A549 (cell line): ENCODE results near the gene TJP1. TPM values are rescaled to one million over a fixed set of nuclear protein-coding genes. Genes with fewer than 3 reads are reported as not detected.
A peak's percentile ranks its signal among the peaks of the same experiment; 100 is the strongest.

ENCODE experiments used
- ATAC-seq, 2 experiments: fragments of 200-7000 bp in 1 of 2; fragments of >200 bp in 1 of 2; cut with Nextera tagmentation in 1 of 2; cut with Tn5 transposase in 1 of 2; 3 replicates each; pipeline versions ENCODE4 v1.8.0 to v1.9.1; 2018 to 2020; ENCODE audit warnings: mild to moderate bottlenecking in 1 of 2, moderate library complexity in 1 of 2
- CTCF ChIA-PET: fragments of 300-600 bp; sonication (Branson Sonifier 250); formaldehyde crosslinking; extraction: SDS; loops from one replicate; lab custom pipeline; 2021; ENCODE audit warnings: antibody characterized with exemption, inconsistent platforms; lab: Yijun Ruan, JAX
- POLR2A ChIA-PET: fragments of 350-600 bp; formaldehyde crosslinking; extraction: SDS; loops from one replicate; lab custom pipeline; 2021; ENCODE audit warnings: antibody characterized with exemption, inconsistent platforms; lab: Yijun Ruan, JAX
- DNase-seq, 2 experiments: peaks; one replicate each; pipeline versions ENCODE4 v3.0.0 to v3.0.0-alpha.2; 2011 to 2016; ENCODE audit warnings: low read depth in 1 of 2, low spot score in 1 of 2
- FAIRE-seq: peaks from 2 replicates; lab custom pipeline; 2011; peaks lifted over from hg19 to GRCh38; lab: Jason Lieb, UNC
- H3K27ac ChIP-seq, 2 experiments: fragments of >200 bp; sonication (Bioruptor Twin); formaldehyde crosslinking; 3 replicates each; pipeline ENCODE4 v1.5.1; 2016 to 2017
- H3K4me1 ChIP-seq: fragments of >200 bp; sonication (Bioruptor Twin); formaldehyde crosslinking; 3 replicates; pipeline ENCODE4 v1.6.1; 2016
- H3K4me2 ChIP-seq: fragments of >200 bp; sonication (Bioruptor Twin); formaldehyde crosslinking; 3 replicates; pipeline ENCODE4 v1.6.1; 2016
- H3K4me3 ChIP-seq: fragments of >200 bp; sonication (Bioruptor Twin); formaldehyde crosslinking; 3 replicates; pipeline ENCODE4 v1.5.1; 2016
- H3K9me3 ChIP-seq: fragments of >200 bp; sonication (Bioruptor Twin); formaldehyde crosslinking; 3 replicates; pipeline ENCODE4 v1.6.1; 2016
- ATOH8 ChIP-seq: fragments of 250-450 bp; sonication (Bioruptor Pico); IDR thresholded peaks from 2 replicates; pipeline ENCODE4 v1.5.0; 2020; ENCODE audit warnings: low read depth, mild to moderate bottlenecking, moderate library complexity
- BCL3 ChIP-seq: fragments of >200 bp; sonication (Bioruptor Twin); formaldehyde crosslinking; IDR thresholded peaks from 3 replicates; pipeline ENCODE4 v1.6.1; 2016
- BHLHE40 ChIP-seq: IDR thresholded peaks from 2 replicates; pipeline ENCODE4 v1.6.1; 2012; ENCODE audit warnings: low read depth, low read length, inconsistent platforms
- CBX2 ChIP-seq: fragments of 200-600 bp; sonication (generic); IDR thresholded peaks from 2 replicates; pipeline ENCODE4 v1.6.1; 2016; ENCODE audit warnings: low read depth, mild to moderate bottlenecking, borderline replicate concordance
- CEBPB ChIP-seq, 2 experiments: fragments of >200 bp in 1 of 2; sonication (Bioruptor Twin) in 1 of 2; formaldehyde crosslinking in 1 of 2; IDR thresholded peaks; 2 replicates each; pipeline ENCODE4 v1.6.1; 2012 to 2016
- CHD2 ChIP-seq: fragments of 150-350 bp; IDR thresholded peaks from 2 replicates; pipeline ENCODE4 v1.6.1; 2014; ENCODE audit warnings: low read length; ENCODE audit not compliant: partially characterized antibody
- E2F6 ChIP-seq: IDR thresholded peaks from 2 replicates; pipeline ENCODE4 v1.6.1; 2012; ENCODE audit warnings: low read depth, borderline replicate concordance
- ELK1 ChIP-seq: fragments of 150-350 bp; IDR thresholded peaks from 2 replicates; pipeline ENCODE4 v1.6.1; 2014; ENCODE audit warnings: low read depth, mild to moderate bottlenecking, low read length
- EP300 ChIP-seq, 2 experiments: fragments of >200 bp; sonication (Bioruptor Twin); formaldehyde crosslinking; IDR thresholded peaks; 2 replicates in 1 of 2; 3 replicates in 1 of 2; pipeline ENCODE4 v1.6.1; 2016 to 2017
- FOSB ChIP-seq: fragments of 250-450 bp; sonication (Bioruptor Pico); IDR thresholded peaks from 2 replicates; pipeline ENCODE4 v1.5.0; 2020; ENCODE audit warnings: mild to moderate bottlenecking, moderate library complexity
- FOSL2 ChIP-seq, 2 experiments: fragments of 450-650 bp in 1 of 2; fragments of >200 bp in 1 of 2; sonication (Bioruptor Twin) in 1 of 2; formaldehyde crosslinking; IDR thresholded peaks; 2 replicates each; pipeline versions ENCODE4 v1.5.0 to v1.6.1; 2016 to 2020; ENCODE audit warnings: mild to moderate bottlenecking in 1 of 2, moderate library complexity in 1 of 2
- GATA3 ChIP-seq: IDR thresholded peaks from 2 replicates; pipeline ENCODE4 v1.6.1; 2012; ENCODE audit warnings: borderline replicate concordance
- HDAC2 ChIP-seq: fragments of 200-600 bp; sonication (generic); IDR thresholded peaks from 2 replicates; pipeline ENCODE4 v1.6.1; 2016
- HES2 ChIP-seq: fragments of >200 bp; sonication (Bioruptor Twin); formaldehyde crosslinking; IDR thresholded peaks from 2 replicates; pipeline ENCODE4 v1.6.1; 2016
- HOXA7 ChIP-seq: fragments of 250-450 bp; sonication (Bioruptor Pico); IDR thresholded peaks from 2 replicates; pipeline ENCODE4 v1.5.0; 2020; ENCODE audit warnings: mild to moderate bottlenecking, moderate library complexity
- KDM1A ChIP-seq: fragments of 200-600 bp; sonication (generic); IDR thresholded peaks from 2 replicates; pipeline ENCODE4 v1.6.1; 2016; ENCODE audit warnings: low read depth, mild to moderate bottlenecking
- KDM5A ChIP-seq: fragments of 200-600 bp; sonication (generic); IDR thresholded peaks from 2 replicates; pipeline ENCODE4 v1.6.1; 2016; ENCODE audit warnings: antibody characterized with exemption, mild to moderate bottlenecking
- NPAS2 ChIP-seq: fragments of 250-450 bp; sonication (Bioruptor Pico); IDR thresholded peaks from 2 replicates; pipeline ENCODE4 v1.8.0; 2022; ENCODE audit warnings: mild to moderate bottlenecking, moderate library complexity, borderline replicate concordance
- RAD21 ChIP-seq, 2 experiments: fragments of >200 bp in 1 of 2; sonication (Bioruptor Twin) in 1 of 2; formaldehyde crosslinking in 1 of 2; IDR thresholded peaks in 1 of 2; conservative IDR thresholded peaks in 1 of 2; 2 replicates in 1 of 2; 3 replicates in 1 of 2; pipeline ENCODE4 v1.6.1; 2012 to 2018; ENCODE audit warnings: inconsistent platforms in 1 of 2
- RNF2 ChIP-seq: fragments of 200-600 bp; sonication (generic); IDR thresholded peaks from 2 replicates; pipeline ENCODE4 v1.6.1; 2016; ENCODE audit warnings: low read depth, mild to moderate bottlenecking, antibody characterized with exemption, moderate library complexity, borderline replicate concordance
- SMC3 ChIP-seq: fragments of >200 bp; sonication (Bioruptor Twin); formaldehyde crosslinking; IDR thresholded peaks from 3 replicates; pipeline ENCODE4 v1.6.1; 2018; ENCODE audit warnings: inconsistent platforms
- SREBF2 ChIP-seq: fragments of 450-650 bp; IDR thresholded peaks from 2 replicates; pipeline ENCODE4 v1.6.1; 2014; ENCODE audit warnings: mild to moderate bottlenecking, moderate library complexity
- TFCP2L1 ChIP-seq: fragments of 250-450 bp; sonication (Bioruptor Pico); IDR thresholded peaks from 2 replicates; pipeline ENCODE4 v1.5.0; 2021; ENCODE audit warnings: mild to moderate bottlenecking
- TP53 ChIP-seq: fragments of 250-450 bp; sonication (Bioruptor Pico); IDR thresholded peaks from 2 replicates; pipeline ENCODE4 v1.5.0; 2021; ENCODE audit warnings: mild to moderate bottlenecking, moderate library complexity
- ZNF302 ChIP-seq: fragments of 250-450 bp; sonication (Bioruptor Pico); IDR thresholded peaks from 2 replicates; pipeline ENCODE4 v1.9.0; 2021; ENCODE audit warnings: inconsistent platforms, mild to moderate bottlenecking, moderate library complexity
- WGBS: methylation state at CpG from one replicate; pipeline ENCODE4 v1.1.6; 2017; ENCODE audit errors: missing lambda C conversion rate; 5-methylcytosine and 5-hydroxymethylcytosine counted together
- polyA plus RNA-seq, 4 experiments: library from polyadenylated mRNA; depleted of rRNA in 3 of 4; stranded (reverse); fragments of >200 nt; fragmentation: RNase III in 1 of 4; extraction: RNeasy Plus Mini Kit Qiagen cat#74134 plus additional on column Dnase treatment in 1 of 4; gene quantifications; 2 replicates in 3 of 4; 3 replicates in 1 of 4; pipeline ENCODE4 v1.2.3, GENCODE V29; 2011 to 2017

The TJP1 gene
- polyA plus RNA-seq, 2 of the 4 experiments (the other 2 are of a cell fraction): 55.0 to 179 TPM

GRCh38 chr15:29750754-29751153, 71.5 kb downstream of the TJP1 start:
- Histone ChIP-seq H3K4me3 (no peak overlapping the region), H3K4me1 (peaks cover 16% of the 10 kb centered on the region; the same call in 2 of the 3 replicates), H3K27ac (peak overlapping the region in 1 of 2 experiments; percentile 34; a peak in 1 of 6 replicates), H3K4me2 (no peak overlapping the region), H3K9me3 (no peaks in the 10 kb centered on the region)
- CTCF ChIA-PET: interaction anchor here (1.1 to 9.1 kb wide), 7 partner anchors 15 to 327 kb away, joined by 3 to 128 read pairs (median 6); no protein-coding TSS in a partner anchor
- no peak for ATAC-seq
- POLR2A ChIA-PET: interaction anchor here (1.5 kb wide), 1 partner anchor 175 kb away, joined by 4 read pairs; no protein-coding TSS in a partner anchor
- no peak for FAIRE-seq
- no peak for DNase-seq
- WGBS: 36% methylated on average over 2 of the region's 2 CpGs
- TF ChIP-seq HOXA7 (CRISPR knock-in tag): no peak
- TF ChIP-seq CEBPB (IDR thresholded peaks at IDR 0.05): peak in 1 of 2 experiments; percentile 47; a peak in 1 of 4 replicates
- TF ChIP-seq FOSB (CRISPR knock-in tag): no peak
- TF ChIP-seq BHLHE40: no peak

- Histone ChIP-seq H3K27ac (0 out of 6 replicates have a peak overlapping the region, but pooled peaks of 1 of the 2 experiments have one; percentile 0), H3K4me3 (no peak overlapping the region), H3K9me3 (no peaks in the 10 kb centered on the region), H3K4me2 (no peak overlapping the region), H3K4me1 (peaks cover 16% of the 10 kb centered on the region; the same call in 2 of the 3 replicates)
- ATAC-seq: peak; percentile 79 to 80
- ChIA-PET CTCF (interaction anchor here (0.7 to 9.1 kb wide), 18 partner anchors 8 to 328 kb away, joined by 3 to 128 read pairs (median 4); partner anchors contain the start of gene TJP1), POLR2A (interaction anchor here (0.7 to 3.4 kb wide), 2 partner anchors 27 to 71 kb away, joined by 3 to 23 read pairs; partner anchors contain the start of gene TJP1)
- no peak for TF ChIP-seq KDM1A
- TF ChIP-seq ZNF302: no peak
- TF ChIP-seq EP300 (IDR thresholded peaks at IDR 0.05): no peak
- 0 out of 4 replicates have a peak, but pooled peaks of 1 of the 2 experiments have one; percentile 26 for TF ChIP-seq CEBPB (IDR thresholded peaks at IDR 0.05)
- TF ChIP-seq NPAS2 (CRISPR knock-in tag): no peak
- TF ChIP-seq HDAC2: no peak
- DNase-seq: no peak
- WGBS: 85% methylated on average over 15 of the region's 15 CpGs
- FAIRE-seq: no peak
Observed at GRCh38 chr15:29749365-29750086, 72.7 kb downstream of the TJP1 start.

GRCh38 chr15:29747837-29748417, 74.3 kb downstream of the TJP1 start:
- DNase-seq: peak in 1 of 2 experiments; percentile 31
- H3K4me2 ChIP-seq: no peak overlapping the region
- POLR2A ChIA-PET: interaction anchor here (1.0 to 3.4 kb wide), 4 partner anchors 12 to 178 kb away, joined by 3 to 23 read pairs (median 5); partner anchors contain the start of gene TJP1
- CTCF ChIA-PET: interaction anchor here (0.7 to 9.1 kb wide), 44 partner anchors 9 to 330 kb away, joined by 3 to 128 read pairs (median 4); partner anchors contain the start of gene TJP1
- H3K4me3 ChIP-seq: no peak overlapping the region
- 38% methylated on average over 3 of the region's 3 CpGs for WGBS
- peak; percentile 44 to 58; a peak in 4 of 6 replicates for ATAC-seq
- H3K9me3 ChIP-seq: no peaks in the 10 kb centered on the region
- H3K27ac ChIP-seq: no peak overlapping the region
- peaks cover 16% of the 10 kb centered on the region; the same call in 2 of the 3 replicates for H3K4me1 ChIP-seq
- FAIRE-seq: peak; percentile 95
- TF ChIP-seq GATA3: no peak
- TF ChIP-seq SMC3: peak; percentile 70
- no peak for TF ChIP-seq RNF2
- TF ChIP-seq TFCP2L1 (CRISPR knock-in tag): no peak
- TF ChIP-seq NPAS2 (CRISPR knock-in tag): no peak
- no peak for TF ChIP-seq SREBF2
- no peak for TF ChIP-seq E2F6
- no peak for TF ChIP-seq FOSL2 (IDR thresholded peaks at IDR 0.05)
- TF ChIP-seq FOSL2 (CRISPR knock-in tag; IDR thresholded peaks at IDR 0.05): no peak
- TF ChIP-seq HES2: no peak
- TF ChIP-seq TP53: no peak
- no peak for TF ChIP-seq CBX2
- TF ChIP-seq BCL3: no peak
- TF ChIP-seq CHD2: no peak
- TF ChIP-seq HDAC2: no peak
- no peak for TF ChIP-seq BHLHE40
- TF ChIP-seq RAD21 (conservative IDR thresholded peaks at IDR 0.05 in 1 of 2, IDR thresholded peaks at IDR 0.05 in 1 of 2): peak; percentile 82 to 83
- TF ChIP-seq KDM5A: no peak
- TF ChIP-seq ATOH8: no peak
- TF ChIP-seq ELK1: no peak
